Bronchial epithelial cell (primary cell): ENCODE data around the gene HDAC6. TPM values are rescaled to one million over a fixed set of nuclear protein-coding genes. Genes with fewer than 3 reads are reported as not detected.
"Not testable (repeated sequence)": the region's sequence is repeated elsewhere in the genome, so short reads cannot be mapped to it uniquely, and the experiment has no call there.

Experiments
- DNase-seq: peaks from one replicate; pipeline ENCODE4 v3.0.0-alpha.2; 2010; ENCODE audit warnings: low read depth
- FAIRE-seq: peaks from 2 replicates; lab custom pipeline; 2011; peaks lifted over from hg19 to GRCh38; lab: Jason Lieb, UNC
- H3K27me3 ChIP-seq: 2 replicates; pipeline ENCODE4 v1.5.1; 2011; ENCODE audit warnings: low read length; ENCODE audit not compliant: control insufficient read depth, insufficient read depth
- H3K36me3 ChIP-seq: 2 replicates; pipeline ENCODE4 v1.5.1; 2011; ENCODE audit warnings: low read length; ENCODE audit not compliant: control insufficient read depth, insufficient read depth
- H3K4me3 ChIP-seq: 2 replicates; pipeline ENCODE4 v1.5.1; 2011; ENCODE audit warnings: mild to moderate bottlenecking, low read depth, low read length, control low read depth
- total RNA-seq: library from RNA; depleted of rRNA; stranded (reverse); fragments of >200 nt; gene quantifications from 2 replicates; pipeline ENCODE4 v1.2.1, GENCODE V29; 2014
- TF ChIP-seq, protein P1 (sequence below): IDR thresholded peaks from 2 replicates; pipeline ENCODE4 v1.5.1; 2011; ENCODE audit warnings: mild to moderate bottlenecking, moderate library complexity, low read length, control low read depth, inconsistent platforms; ENCODE audit not compliant: insufficient read depth, severe bottlenecking

HDAC6 gene
- total RNA-seq, 1 donor from 2014 or later = 33.2 TPM

GRCh38 chrX:48814722-48815121, 12.9 kb downstream of the HDAC6 start:
- no peaks in the 10 kb centered on the region for H3K27me3 ChIP-seq
- TF ChIP-seq, protein P1, sequence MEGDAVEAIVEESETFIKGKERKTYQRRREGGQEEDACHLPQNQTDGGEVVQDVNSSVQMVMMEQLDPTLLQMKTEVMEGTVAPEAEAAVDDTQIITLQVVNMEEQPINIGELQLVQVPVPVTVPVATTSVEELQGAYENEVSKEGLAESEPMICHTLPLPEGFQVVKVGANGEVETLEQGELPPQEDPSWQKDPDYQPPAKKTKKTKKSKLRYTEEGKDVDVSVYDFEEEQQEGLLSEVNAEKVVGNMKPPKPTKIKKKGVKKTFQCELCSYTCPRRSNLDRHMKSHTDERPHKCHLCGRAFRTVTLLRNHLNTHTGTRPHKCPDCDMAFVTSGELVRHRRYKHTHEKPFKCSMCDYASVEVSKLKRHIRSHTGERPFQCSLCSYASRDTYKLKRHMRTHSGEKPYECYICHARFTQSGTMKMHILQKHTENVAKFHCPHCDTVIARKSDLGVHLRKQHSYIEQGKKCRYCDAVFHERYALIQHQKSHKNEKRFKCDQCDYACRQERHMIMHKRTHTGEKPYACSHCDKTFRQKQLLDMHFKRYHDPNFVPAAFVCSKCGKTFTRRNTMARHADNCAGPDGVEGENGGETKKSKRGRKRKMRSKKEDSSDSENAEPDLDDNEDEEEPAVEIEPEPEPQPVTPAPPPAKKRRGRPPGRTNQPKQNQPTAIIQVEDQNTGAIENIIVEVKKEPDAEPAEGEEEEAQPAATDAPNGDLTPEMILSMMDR = no peak
- FAIRE-seq = no peak
- no peak for DNase-seq
- H3K4me3 ChIP-seq = no peak overlapping the region
- H3K36me3 ChIP-seq = peaks cover 2% of the 10 kb centered on the region

- no peak for FAIRE-seq
These were observed 13.4 kb downstream of the HDAC6 start for GRCh38 chrX:48815266-48815665.

GRCh38 chrX:48816014-48816810, 14.3 kb downstream of the HDAC6 start:
- no peak for DNase-seq
- FAIRE-seq = no peak
- H3K27me3 ChIP-seq = no peaks in the 10 kb centered on the region
- no peak overlapping the region for H3K4me3 ChIP-seq
- TF ChIP-seq, protein P1 = no peak
- peaks cover 2% of the 10 kb centered on the region for H3K36me3 ChIP-seq

More at GRCh38 chrX:48815266-48815665, 13.4 kb downstream of the HDAC6 start:
- no peak overlapping the region for H3K4me3 ChIP-seq
- H3K27me3 ChIP-seq = no peaks in the 10 kb centered on the region
- TF ChIP-seq, protein P1 = no peak
- DNase-seq = no peak
- peaks cover 2% of the 10 kb centered on the region for H3K36me3 ChIP-seq

DNA sequence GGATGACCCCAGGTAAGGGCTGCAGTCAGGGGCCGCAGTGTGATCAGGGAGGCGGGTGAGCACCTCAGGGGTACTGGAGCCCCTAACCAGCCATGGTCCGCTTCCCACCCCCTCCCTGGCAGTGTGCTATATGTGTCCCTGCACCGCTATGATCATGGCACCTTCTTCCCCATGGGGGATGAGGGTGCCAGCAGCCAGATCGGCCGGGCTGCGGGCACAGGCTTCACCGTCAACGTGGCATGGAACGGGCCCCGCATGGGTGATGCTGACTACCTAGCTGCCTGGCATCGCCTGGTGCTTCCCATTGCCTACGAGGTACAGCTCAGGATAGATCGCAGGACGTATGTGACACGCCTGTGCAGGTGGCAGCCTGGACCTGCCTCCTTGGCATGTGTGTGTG, 16.2 kb downstream of the HDAC6 start:
- H3K36me3 ChIP-seq = peaks cover 2% of the 10 kb centered on the region
- DNase-seq = no peak
- FAIRE-seq = no peak
- TF ChIP-seq, protein P1 = no peak
- H3K4me3 ChIP-seq = no peak overlapping the region
- no peaks in the 10 kb centered on the region for H3K27me3 ChIP-seq

- no peaks in the 10 kb centered on the region for H3K27me3 ChIP-seq
- no peak overlapping the region for H3K4me3 ChIP-seq
- TF ChIP-seq, protein P1 = no peak
- DNase-seq (no peak), FAIRE-seq (peak; percentile 64)
- peaks cover 2% of the 10 kb centered on the region for H3K36me3 ChIP-seq
These were observed 17.0 kb downstream of the HDAC6 start for GRCh38 chrX:48818866-48819265.

DNA sequence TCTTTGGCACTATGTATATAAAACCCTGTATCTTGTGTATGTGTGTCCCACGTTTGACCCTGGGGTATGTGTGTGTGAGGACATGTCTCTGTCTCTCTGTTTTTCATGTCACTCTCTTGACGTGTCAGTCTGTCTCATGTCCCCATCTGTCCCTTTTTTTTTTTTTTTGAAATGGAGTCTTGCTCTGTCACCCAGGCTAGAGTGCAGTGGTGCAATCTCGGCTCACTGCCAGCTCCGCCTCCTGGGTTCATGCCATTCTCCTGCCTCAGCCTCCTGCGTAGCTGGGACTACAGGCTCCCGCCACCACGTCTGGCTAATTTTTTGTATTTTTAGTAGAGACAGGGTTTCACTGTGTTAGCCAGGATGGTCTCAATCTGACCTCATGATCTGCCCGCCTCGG, 17.5 kb downstream of the HDAC6 start:
- H3K36me3 ChIP-seq, FAIRE-seq, H3K4me3 ChIP-seq, DNase-seq, H3K27me3 ChIP-seq: not testable (repeated sequence)
